Adrenal gland (tissue), 12 donors: ENCODE data around the gene SLC7A9. TPM values are rescaled to one million over a fixed set of nuclear protein-coding genes. Genes with fewer than 3 reads are reported as not detected.
"Not testable (repeated sequence)": the region's sequence is repeated elsewhere in the genome, so short reads cannot be mapped to it uniquely, and the experiment has no call there.

Experiments used
- DNase-seq, 7 donors: peaks; one replicate each; pipeline ENCODE4 v3.0.0-alpha.2; 2019 to 2020
- H3K27ac ChIP-seq, 5 donors: fragments of 200-600 bp; sonication (generic) in 4 of 5; 1 replicate in 3 of 5; 2 replicates in 2 of 5; pipeline versions ENCODE4 v1.5.1 to v1.8.0; 2016 to 2020; ENCODE audit warnings: mild to moderate bottlenecking in 1 of 5
- H3K27me3 ChIP-seq: fragments of 200-600 bp; 2 replicates; pipeline ENCODE4 v1.8.0; 2021
- H3K36me3 ChIP-seq, 2 donors: fragments of 200-600 bp; replicated peaks in 1 of 2; 1 replicate in 1 of 2; 2 replicates in 1 of 2; pipeline versions ENCODE4 v1.5.1 to v1.8.0; 2018 to 2022
- H3K4me1 ChIP-seq, 2 donors: fragments of 200-600 bp; replicated peaks in 1 of 2; 1 replicate in 1 of 2; 2 replicates in 1 of 2; pipeline versions ENCODE4 v1.5.1 to v1.8.0; 2018 to 2021
- H3K4me3 ChIP-seq, 4 donors: fragments of 200-600 bp; sonication (generic) in 3 of 4; one replicate each; pipeline ENCODE4 v1.5.1; 2016 to 2018
- H3K9me3 ChIP-seq, 3 donors: fragments of 200-600 bp; sonication (generic) in 1 of 3; replicated peaks in 1 of 3; 1 replicate in 2 of 3; 2 replicates in 1 of 3; pipeline versions ENCODE4 v1.5.1 to v1.8.0; 2016 to 2021
- POLR2A ChIP-seq, 2 donors: fragments of 450-650 bp; IDR thresholded peaks; one replicate each; pipeline ENCODE4 v1.6.1; 2017; ENCODE audit warnings: antibody characterized with exemption in 2 of 2, mild to moderate bottlenecking in 2 of 2, moderate library complexity in 1 of 2
- WGBS, 4 donors: extraction: QIAGEN DNeasy Blood & Tissue Kit in 2 of 4; methylation state at CpG; one replicate each; pipeline versions ENCODE4 v1.1.5 to v1.1.7; 2013 to 2017; 5-methylcytosine and 5-hydroxymethylcytosine counted together
- intact Hi-C, 2 donors: fragments of 100-400 bp; cut with DNase I; formaldehyde crosslinking; loops; one replicate each; pipeline versions ENCODE4 v1.14.1 to v1.15.0; 2022 to 2023
- polyA plus RNA-seq, 3 donors: library from polyadenylated mRNA; stranded (reverse); fragments of 200-250 nt in 2 of 3; fragments of 350-450 nt in 1 of 3; fragmentation: Illumina TruSeq in 1 of 3; extraction: RNeasy Lipid Tissue Mini Kit (QIAGEN cat#74804) in 1 of 3; gene quantifications; one replicate each; pipeline ENCODE4 v1.2.3, GENCODE V29; 2013 to 2014
- total RNA-seq, 9 donors: library from RNA; depleted of rRNA in 4 of 9; stranded (reverse); fragments of >200 nt in 4 of 9; fragments of 120-200 nt in 1 of 9; fragmentation: NEBNext Ultra II Directional in 1 of 9; extraction: Animal tissue kit (Norgen Biotek cat#: 25700) in 1 of 9; gene quantifications; one replicate each; pipeline versions ENCODE4 v1.1.0 to v1.2.4, GENCODE V29; 2013 to 2023
- TF ChIP-seq, protein P1 (sequence below), 6 experiments: fragments of 450-650 bp in 4 of 6; fragments of 200-600 bp in 2 of 6; sonication (generic) in 1 of 6; IDR thresholded peaks; 1 replicate in 5 of 6; 2 replicates in 1 of 6; pipeline versions ENCODE4 v1.5.1 to v1.8.0; 2016 to 2021; ENCODE audit warnings: antibody characterized with exemption in 6 of 6, mild to moderate bottlenecking in 2 of 6, moderate library complexity in 1 of 6
- donor health status: healthy with polysubstance abuse.
- donor health status: Bipolar disorder and iron deficiency.
- donor health status: DM: yes; HTN: yes; CAD: no.
- donor health status: DM: no; HTN: no; CAD: no.
- donor health status: DM: no; HTN: no; CAD: no.
- donor health status: DM: yes; HTN: yes; CAD: no.

Gene SLC7A9
- total and polyA plus RNA-seq, 12 donors, result 0.11 to 0.51 (median 0.48) TPM; not detected in 5

DNA sequence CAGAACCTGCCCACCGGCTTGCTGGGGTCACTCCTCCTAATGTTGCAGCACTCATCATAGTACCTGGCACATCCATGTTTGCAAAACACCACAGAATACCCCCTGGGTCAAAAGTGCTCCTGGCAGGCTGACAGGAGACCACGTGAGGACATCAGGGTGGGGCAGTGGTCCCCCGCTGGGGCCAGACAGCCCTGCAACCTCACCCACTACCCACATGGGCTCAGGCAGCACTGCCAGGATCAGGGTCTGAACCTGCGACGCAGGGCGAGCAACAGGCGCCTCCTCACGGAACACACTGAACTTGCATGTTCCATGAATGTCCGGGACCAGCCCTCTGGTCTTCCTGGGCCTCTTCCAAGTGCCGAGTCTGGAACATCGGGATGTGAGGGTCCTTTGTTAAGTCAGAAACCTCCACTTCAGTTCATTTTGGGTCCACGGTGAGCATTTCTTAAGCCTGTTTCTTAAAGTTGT is 1.4 kb upstream of the SLC7A9 start:
- intact Hi-C loops, result no loop called here

GRCh38 chr19:32869966-32870573 is 503 bp upstream of the SLC7A9 start:
- Histone ChIP-seq H3K4me1 (no peaks in the 10 kb centered on the region), H3K27me3 (no peaks in the 10 kb centered on the region), H3K36me3 (no peaks in the 10 kb centered on the region), H3K27ac (no peak overlapping the region), H3K4me3 (no peak overlapping the region), H3K9me3 (no peaks in the 10 kb centered on the region)
- no peak for DNase-seq
- TF ChIP-seq, protein P1, sequence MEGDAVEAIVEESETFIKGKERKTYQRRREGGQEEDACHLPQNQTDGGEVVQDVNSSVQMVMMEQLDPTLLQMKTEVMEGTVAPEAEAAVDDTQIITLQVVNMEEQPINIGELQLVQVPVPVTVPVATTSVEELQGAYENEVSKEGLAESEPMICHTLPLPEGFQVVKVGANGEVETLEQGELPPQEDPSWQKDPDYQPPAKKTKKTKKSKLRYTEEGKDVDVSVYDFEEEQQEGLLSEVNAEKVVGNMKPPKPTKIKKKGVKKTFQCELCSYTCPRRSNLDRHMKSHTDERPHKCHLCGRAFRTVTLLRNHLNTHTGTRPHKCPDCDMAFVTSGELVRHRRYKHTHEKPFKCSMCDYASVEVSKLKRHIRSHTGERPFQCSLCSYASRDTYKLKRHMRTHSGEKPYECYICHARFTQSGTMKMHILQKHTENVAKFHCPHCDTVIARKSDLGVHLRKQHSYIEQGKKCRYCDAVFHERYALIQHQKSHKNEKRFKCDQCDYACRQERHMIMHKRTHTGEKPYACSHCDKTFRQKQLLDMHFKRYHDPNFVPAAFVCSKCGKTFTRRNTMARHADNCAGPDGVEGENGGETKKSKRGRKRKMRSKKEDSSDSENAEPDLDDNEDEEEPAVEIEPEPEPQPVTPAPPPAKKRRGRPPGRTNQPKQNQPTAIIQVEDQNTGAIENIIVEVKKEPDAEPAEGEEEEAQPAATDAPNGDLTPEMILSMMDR (IDR thresholded peaks at IDR 0.05), result no peak
- TF ChIP-seq POLR2A (IDR thresholded peaks at IDR 0.05), result no peak
- intact Hi-C loops, result no loop called here
- WGBS, 4 donors, result 79 to 81% (median 80%) methylated on average over 13 to 18 of the region's 18 CpGs

More for the DNA sequence above, 1.4 kb upstream of the SLC7A9 start:
- DNase-seq, result no peak
- WGBS, 4 donors, result 65 to 80% (median 74%) methylated on average over 9 to 12 of the region's 12 CpGs
- H3K36me3 ChIP-seq, result no peaks in the 10 kb centered on the region
- H3K9me3 ChIP-seq, result no peaks in the 10 kb centered on the region
- H3K4me3 ChIP-seq, result no peak overlapping the region
- H3K27ac ChIP-seq, result no peak overlapping the region
- TF ChIP-seq, protein P1 (IDR thresholded peaks at IDR 0.05), result no peak
- no peak for TF ChIP-seq POLR2A (IDR thresholded peaks at IDR 0.05)
- no peaks in the 10 kb centered on the region for H3K4me1 ChIP-seq
- no peaks in the 10 kb centered on the region for H3K27me3 ChIP-seq

- Histone ChIP-seq H3K4me3 (no peak overlapping the region), H3K4me1 (no peaks in the 10 kb centered on the region), H3K27ac (no peak overlapping the region), H3K36me3 (no peaks in the 10 kb centered on the region), H3K27me3 (no peaks in the 10 kb centered on the region), H3K9me3 (no peaks in the 10 kb centered on the region)
- WGBS, 4 donors, result 89 to 93% (median 90%) methylated on average over 15 to 19 of the region's 19 CpGs
- TF ChIP-seq, protein P1 (IDR thresholded peaks at IDR 0.05), result no peak
- intact Hi-C loops, result no loop called here
- no peak for DNase-seq
These were observed 1.2 kb downstream of the SLC7A9 start for GRCh38 chr19:32868206-32868950.

DNA sequence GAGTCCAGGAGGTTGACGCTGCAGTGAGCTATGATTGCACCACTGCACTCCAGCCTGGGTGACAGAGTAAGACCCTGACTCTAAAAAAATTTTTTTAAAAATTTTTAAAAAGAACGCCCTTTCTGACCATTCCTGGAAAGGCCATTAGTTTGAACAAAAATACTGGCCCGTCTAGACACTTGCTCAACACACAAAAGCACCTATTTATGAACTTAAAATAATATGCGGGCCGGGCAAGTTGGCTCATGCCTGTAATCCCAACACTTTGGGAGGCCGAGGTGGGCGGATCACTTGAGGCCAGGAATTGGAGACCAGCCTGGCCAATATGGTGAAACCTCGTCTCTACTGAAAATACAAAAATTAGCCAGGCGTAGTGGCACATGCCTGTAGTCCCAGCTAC is 2.1 kb downstream of the SLC7A9 start:
- H3K27me3 ChIP-seq, H3K27ac ChIP-seq, DNase-seq, H3K4me1 ChIP-seq, H3K9me3 ChIP-seq, intact Hi-C loops, H3K36me3 ChIP-seq, H3K4me3 ChIP-seq: not testable (repeated sequence)
- 94 to 96% (median 95%) methylated on average over 9 of the region's 9 CpGs for WGBS, 4 donors
